Osteoblast (primary cell): ENCODE results near the gene SLC43A2. TPM values are rescaled to one million over a fixed set of nuclear protein-coding genes. Genes with fewer than 3 reads are reported as not detected.

Source experiments
- DNase-seq: peaks from one replicate; pipeline ENCODE4 v3.0.0; 2011; ENCODE audit warnings: low spot score, mixed read lengths; ENCODE audit not compliant: insufficient read length; ENCODE audit errors: missing footprints
- H2AFZ ChIP-seq: 2 replicates; pipeline ENCODE4 v1.6.0; 2011; ENCODE audit warnings: mild to moderate bottlenecking, low read length
- H3K27ac ChIP-seq: 2 replicates; pipeline ENCODE4 v1.5.1; 2011; ENCODE audit warnings: mild to moderate bottlenecking, low read depth, low read length, moderate library complexity
- H3K27me3 ChIP-seq: 2 replicates; pipeline ENCODE4 v1.6.0; 2012; ENCODE audit warnings: mild to moderate bottlenecking, control low read depth, inconsistent platforms, low read length, moderate library complexity; ENCODE audit not compliant: insufficient read depth
- H3K36me3 ChIP-seq: 2 replicates; pipeline ENCODE4 v1.5.1; 2011; ENCODE audit warnings: mild to moderate bottlenecking, low read length, control low read depth, moderate library complexity; ENCODE audit not compliant: insufficient read depth
- H3K4me1 ChIP-seq: 2 replicates; pipeline ENCODE4 v1.5.1; 2011; ENCODE audit warnings: mild to moderate bottlenecking, low read length, control low read depth, moderate library complexity; ENCODE audit not compliant: insufficient read depth
- H3K4me2 ChIP-seq: 2 replicates; pipeline ENCODE4 v1.6.0; 2011; ENCODE audit warnings: mild to moderate bottlenecking, low read length; ENCODE audit not compliant: insufficient read depth
- H3K4me3 ChIP-seq: fragments of 200-600 bp; sonication (generic); 3 replicates; pipeline ENCODE4 v1.5.1; 2012; ENCODE audit warnings: mild to moderate bottlenecking, low read length, inconsistent platforms; ENCODE audit not compliant: insufficient read depth
- H3K79me2 ChIP-seq: 2 replicates; pipeline ENCODE4 v1.6.0; 2012; ENCODE audit warnings: mild to moderate bottlenecking, low read length, control low read depth, inconsistent platforms; ENCODE audit not compliant: insufficient read depth
- H3K9me3 ChIP-seq: 2 replicates; pipeline ENCODE4 v1.5.1; 2011; ENCODE audit warnings: low read depth, low read length, control low read depth
- H4K20me1 ChIP-seq: 2 replicates; pipeline ENCODE4 v1.6.0; 2012; ENCODE audit warnings: mild to moderate bottlenecking, low read length, control low read depth; ENCODE audit not compliant: insufficient read depth
- total RNA-seq: library from RNA; depleted of rRNA; stranded (reverse); fragments of >200 nt; gene quantifications from 2 replicates; pipeline ENCODE4 v1.2.3, GENCODE V29; 2012
- TF ChIP-seq, protein P1 (sequence below): IDR thresholded peaks from 2 replicates; pipeline ENCODE4 v1.5.1; 2011; ENCODE audit warnings: mild to moderate bottlenecking, low read depth, low read length, moderate library complexity; ENCODE audit errors: extremely low read depth

SLC43A2 gene
- total RNA-seq, 1 donor, result 5.4 TPM

DNA sequence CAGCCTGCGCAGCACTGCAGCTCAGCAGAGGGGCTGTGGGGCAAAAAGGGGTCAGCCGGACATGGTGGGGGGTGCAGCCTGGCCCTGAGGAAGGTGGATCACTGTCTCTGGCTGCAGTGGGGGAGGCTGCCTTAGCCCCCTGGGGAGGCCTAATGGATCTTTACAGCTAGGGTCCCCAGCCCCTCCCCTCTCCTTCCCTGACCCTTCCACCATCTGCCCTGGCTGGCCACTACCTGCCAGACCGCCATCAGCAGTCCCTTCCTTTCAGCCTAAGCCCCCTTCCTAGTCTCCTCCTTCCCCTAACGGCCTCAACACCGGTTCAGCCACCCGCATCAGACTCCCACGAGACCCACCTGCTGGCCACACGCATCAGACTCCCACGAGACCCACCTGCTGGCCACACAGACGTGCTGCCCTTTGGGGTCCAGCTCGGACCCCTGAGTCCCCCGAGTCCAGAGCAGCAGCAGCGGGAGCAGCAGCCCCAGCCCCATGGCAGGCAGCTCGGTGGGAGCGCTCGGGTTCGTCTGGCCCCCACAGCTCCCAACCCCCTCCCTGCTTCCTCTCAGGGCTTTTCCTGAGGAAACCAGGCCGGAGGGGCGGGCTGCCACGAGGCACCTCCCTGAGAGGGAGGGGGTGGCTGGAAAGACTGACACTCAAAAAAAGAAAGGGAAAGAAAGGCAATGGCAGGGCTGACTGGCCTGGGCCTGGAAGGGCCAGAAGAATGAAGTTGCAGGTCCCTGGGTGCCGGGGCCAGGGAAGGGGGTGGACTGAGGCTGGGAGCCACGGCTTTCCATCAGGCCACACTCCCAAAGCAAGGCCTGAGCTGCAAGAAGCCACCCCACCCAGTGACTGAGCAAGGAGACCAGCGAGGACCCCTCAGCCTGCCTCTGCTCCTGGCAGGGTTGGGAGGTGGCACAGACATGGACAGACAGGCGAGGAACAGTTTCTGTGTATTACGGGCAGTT, 16.9 kb upstream of the SLC43A2 start, which contains the start of gene SCARF1:
TSS of gene SCARF1 (minus strand) at position 526 of the 965 bp plus-strand sequence. CDS start at position 491, 35 bp downstream.
- H3K27ac ChIP-seq, result no peak within 1 kb of the TSS
- peaks cover 17% of the 10 kb centered on the region for H3K4me1 ChIP-seq
- H4K20me1 ChIP-seq, result no peaks in the 10 kb centered on the region
- no peaks in the 10 kb centered on the region for H3K27me3 ChIP-seq
- no peaks in the 10 kb centered on the region for H3K9me3 ChIP-seq
- H3K36me3 ChIP-seq, result peaks cover 6% of the 10 kb centered on the region
- H3K4me3 ChIP-seq, result no peak within 1 kb of the TSS
- H3K79me2 ChIP-seq, result no peaks in the 10 kb centered on the region
- H2AFZ ChIP-seq, result no peak within 1 kb of the TSS
- H3K4me2 ChIP-seq, result no peak within 1 kb of the TSS
- peak; percentile 85 for DNase-seq
- TF ChIP-seq, protein P1, sequence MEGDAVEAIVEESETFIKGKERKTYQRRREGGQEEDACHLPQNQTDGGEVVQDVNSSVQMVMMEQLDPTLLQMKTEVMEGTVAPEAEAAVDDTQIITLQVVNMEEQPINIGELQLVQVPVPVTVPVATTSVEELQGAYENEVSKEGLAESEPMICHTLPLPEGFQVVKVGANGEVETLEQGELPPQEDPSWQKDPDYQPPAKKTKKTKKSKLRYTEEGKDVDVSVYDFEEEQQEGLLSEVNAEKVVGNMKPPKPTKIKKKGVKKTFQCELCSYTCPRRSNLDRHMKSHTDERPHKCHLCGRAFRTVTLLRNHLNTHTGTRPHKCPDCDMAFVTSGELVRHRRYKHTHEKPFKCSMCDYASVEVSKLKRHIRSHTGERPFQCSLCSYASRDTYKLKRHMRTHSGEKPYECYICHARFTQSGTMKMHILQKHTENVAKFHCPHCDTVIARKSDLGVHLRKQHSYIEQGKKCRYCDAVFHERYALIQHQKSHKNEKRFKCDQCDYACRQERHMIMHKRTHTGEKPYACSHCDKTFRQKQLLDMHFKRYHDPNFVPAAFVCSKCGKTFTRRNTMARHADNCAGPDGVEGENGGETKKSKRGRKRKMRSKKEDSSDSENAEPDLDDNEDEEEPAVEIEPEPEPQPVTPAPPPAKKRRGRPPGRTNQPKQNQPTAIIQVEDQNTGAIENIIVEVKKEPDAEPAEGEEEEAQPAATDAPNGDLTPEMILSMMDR, result no peak

DNA sequence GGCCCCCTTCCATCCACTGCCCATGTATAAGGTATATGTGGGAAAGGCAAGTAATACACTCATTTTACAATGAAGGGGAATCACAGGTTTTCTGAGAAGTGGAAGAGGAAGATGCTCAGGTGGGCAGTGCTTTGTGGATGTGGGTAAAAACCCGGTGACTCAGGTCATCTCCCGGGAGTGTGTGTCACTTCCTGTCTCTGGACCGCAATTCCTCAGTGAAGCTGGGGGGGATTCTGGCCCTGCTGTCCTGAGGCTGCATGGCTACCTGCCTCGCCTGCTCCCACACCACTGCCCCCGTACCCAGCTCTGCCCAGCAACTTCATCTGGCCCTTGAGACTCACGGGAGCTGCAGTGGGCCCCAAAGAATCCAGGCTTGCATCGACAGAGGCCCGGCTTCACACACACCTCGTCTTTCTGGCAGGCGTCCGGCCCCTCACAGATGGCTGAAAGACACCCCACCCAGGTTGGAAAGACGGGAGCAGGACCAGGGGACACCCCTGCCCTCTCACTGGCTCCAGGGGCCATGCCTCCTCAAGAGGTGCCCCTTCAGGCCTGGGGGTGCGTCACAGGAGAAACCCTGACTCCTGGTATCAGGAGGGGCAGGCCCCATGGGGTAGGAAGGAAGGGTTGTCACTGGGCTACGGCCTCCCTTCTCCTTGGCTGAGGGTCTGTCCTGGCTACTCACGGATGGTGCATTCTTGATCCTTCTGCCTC, 16.0 kb upstream of the SLC43A2 start:
- no peak overlapping the region for H3K27ac ChIP-seq
- H3K4me2 ChIP-seq, result peak overlapping the region; percentile 81

DNA sequence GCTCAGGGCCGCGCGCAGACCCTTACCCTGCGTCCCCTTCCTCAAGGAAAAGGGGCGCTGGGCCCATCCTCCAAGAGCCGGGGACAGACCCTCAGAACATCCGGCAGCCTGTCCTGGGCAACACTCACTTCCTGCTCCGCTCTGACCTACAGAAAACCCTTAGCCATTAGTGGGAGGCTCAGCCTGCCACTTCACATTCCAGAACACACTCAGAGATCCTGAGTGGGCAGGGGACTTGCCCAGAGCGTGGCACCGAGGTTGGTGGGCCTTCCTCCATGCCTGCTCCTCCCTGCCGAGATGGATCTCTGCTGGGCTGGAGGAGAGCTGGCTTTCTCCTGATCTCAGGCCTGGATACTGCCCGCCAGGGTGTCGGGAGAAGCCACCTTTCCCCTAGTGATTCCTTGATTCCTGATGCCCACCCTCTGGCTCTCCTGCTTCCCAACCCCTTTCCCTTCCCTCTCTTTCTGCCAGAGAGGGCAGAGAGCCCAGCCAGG, 15.4 kb upstream of the SLC43A2 start:
- no peaks in the 10 kb centered on the region for H3K36me3 ChIP-seq
- no peaks in the 10 kb centered on the region for H3K79me2 ChIP-seq
- TF ChIP-seq, protein P1, result no peak
- H4K20me1 ChIP-seq, result no peaks in the 10 kb centered on the region
- peak overlapping the region; percentile 68 for H3K4me3 ChIP-seq
- H3K27me3 ChIP-seq, result no peaks in the 10 kb centered on the region
- no peaks in the 10 kb centered on the region for H3K9me3 ChIP-seq
- H3K27ac ChIP-seq, result peak overlapping the region; percentile 58
- peaks cover 11% of the 10 kb centered on the region for H3K4me1 ChIP-seq
- DNase-seq, result peak; percentile 91
- H2AFZ ChIP-seq, result peak overlapping the region; percentile 78
- peak overlapping the region; percentile 81 for H3K4me2 ChIP-seq

More for the DNA sequence above, 16.0 kb upstream of the SLC43A2 start:
- no peaks in the 10 kb centered on the region for H3K36me3 ChIP-seq
- H4K20me1 ChIP-seq, result no peaks in the 10 kb centered on the region
- no peak overlapping the region for H2AFZ ChIP-seq
- no peaks in the 10 kb centered on the region for H3K79me2 ChIP-seq
- no peak overlapping the region for H3K4me3 ChIP-seq
- TF ChIP-seq, protein P1, result no peak
- no peaks in the 10 kb centered on the region for H3K9me3 ChIP-seq
- peaks cover 11% of the 10 kb centered on the region for H3K4me1 ChIP-seq
- no peaks in the 10 kb centered on the region for H3K27me3 ChIP-seq
- peak; percentile 94 for DNase-seq
